Measurements from ENCODE around the gene ITGA4. TPM values are rescaled to one million over a fixed set of nuclear protein-coding genes. Genes with fewer than 3 reads are reported as not detected.

ITGA4 gene
- total RNA-seq, 1 experiment from 2014 or later: not detected

- intact Hi-C loops (cut with micrococcal nuclease; ENCODE audit: unreplicated experiment): no loop called here
- Mint-ChIP-seq H3K9me3 (ENCODE audit: unreplicated experiment) (no peaks in the 10 kb centered on the region), H3K4me1 (ENCODE audit: low read depth, unreplicated experiment) (no peaks in the 10 kb centered on the region), H3K27me3 (ENCODE audit: insufficient read depth, unreplicated experiment) (peaks cover 2% of the 10 kb centered on the region), H3K36me3 (ENCODE audit: insufficient read depth, unreplicated experiment) (no peaks in the 10 kb centered on the region), H3K27ac (ENCODE audit: unreplicated experiment) (no peak overlapping the region), H3K4me3 (ENCODE audit: unreplicated experiment) (no peak overlapping the region)
- no peak for TF ChIP-seq CTCF (IDR thresholded peaks at IDR 0.05; ENCODE audit: insufficient read depth in 1 of 2, low read depth in 1 of 2, low read length in 1 of 2, severe bottlenecking in 1 of 2, unreplicated experiment in 1 of 2)
- H3K4me1 ChIP-seq: no peaks in the 10 kb centered on the region
- H3K36me3 ChIP-seq (ENCODE audit: control insufficient read depth, insufficient read depth, low read length): no peaks in the 10 kb centered on the region
- no peak for DNase-seq
- no TSS peak for BruUV-seq (replicated peaks)
- no peak overlapping the region for H3K4me3 ChIP-seq (ENCODE audit: low read depth, low read length)
- no peaks in the 10 kb centered on the region for H3K27me3 ChIP-seq (replicated peaks; ENCODE audit: control insufficient read depth, insufficient read depth, low read length)
- CTCF ChIA-PET: no interaction called here
- POLR2A ChIA-PET: no interaction called here
- no peaks in the 10 kb centered on the region for H3K9me3 ChIP-seq
Measured at GRCh38 chr2:181474222-181474881, 17.2 kb downstream of the ITGA4 start.

GRCh38 chr2:181483211-181483610 is 26.0 kb downstream of the ITGA4 start:
- POLR2A ChIA-PET: no interaction called here
- H3K4me3 Mint-ChIP-seq (ENCODE audit: unreplicated experiment): no peak overlapping the region
- Histone ChIP-seq H3K36me3 (ENCODE audit: control insufficient read depth, insufficient read depth, low read length) (no peaks in the 10 kb centered on the region), H3K27me3 (replicated peaks; ENCODE audit: control insufficient read depth, insufficient read depth, low read length) (no peaks in the 10 kb centered on the region), H3K4me3 (ENCODE audit: low read depth, low read length) (no peak overlapping the region), H3K9me3 (no peaks in the 10 kb centered on the region), H3K4me1 (no peaks in the 10 kb centered on the region)
- no peaks in the 10 kb centered on the region for H3K4me1 Mint-ChIP-seq (ENCODE audit: low read depth, unreplicated experiment)
- intact Hi-C loops (cut with micrococcal nuclease; ENCODE audit: unreplicated experiment): no loop called here
- no peak for TF ChIP-seq CTCF (IDR thresholded peaks at IDR 0.05; ENCODE audit: insufficient read depth in 1 of 2, low read depth in 1 of 2, low read length in 1 of 2, severe bottlenecking in 1 of 2, unreplicated experiment in 1 of 2)
- peaks cover 9% of the 10 kb centered on the region for H3K27me3 Mint-ChIP-seq (ENCODE audit: insufficient read depth, unreplicated experiment)
- no peak for DNase-seq
- no peaks in the 10 kb centered on the region for H3K36me3 Mint-ChIP-seq (ENCODE audit: insufficient read depth, unreplicated experiment)
- CTCF ChIA-PET: no interaction called here
- H3K9me3 Mint-ChIP-seq (ENCODE audit: unreplicated experiment): no peaks in the 10 kb centered on the region
- H3K27ac Mint-ChIP-seq (ENCODE audit: unreplicated experiment): no peak overlapping the region
- no TSS peak for BruUV-seq (replicated peaks)

- no peaks in the 10 kb centered on the region for H3K36me3 Mint-ChIP-seq (ENCODE audit: insufficient read depth, unreplicated experiment)
- DNase-seq: no peak
- POLR2A ChIA-PET: no interaction called here
- Histone ChIP-seq H3K36me3 (ENCODE audit: control insufficient read depth, insufficient read depth, low read length) (no peaks in the 10 kb centered on the region), H3K9me3 (no peaks in the 10 kb centered on the region), H3K4me1 (no peaks in the 10 kb centered on the region), H3K27me3 (replicated peaks; ENCODE audit: control insufficient read depth, insufficient read depth, low read length) (no peaks in the 10 kb centered on the region), H3K4me3 (ENCODE audit: low read depth, low read length) (no peak overlapping the region)
- no TSS peak for BruUV-seq (replicated peaks)
- peaks cover 9% of the 10 kb centered on the region for H3K27me3 Mint-ChIP-seq (ENCODE audit: insufficient read depth, unreplicated experiment)
- H3K27ac Mint-ChIP-seq (ENCODE audit: unreplicated experiment): no peak overlapping the region
- H3K4me1 Mint-ChIP-seq (ENCODE audit: low read depth, unreplicated experiment): no peaks in the 10 kb centered on the region
- H3K4me3 Mint-ChIP-seq (ENCODE audit: unreplicated experiment): no peak overlapping the region
- intact Hi-C loops (cut with micrococcal nuclease; ENCODE audit: unreplicated experiment): no loop called here
- CTCF ChIA-PET: no interaction called here
- H3K9me3 Mint-ChIP-seq (ENCODE audit: unreplicated experiment): no peaks in the 10 kb centered on the region
- no peak for TF ChIP-seq CTCF (IDR thresholded peaks at IDR 0.05; ENCODE audit: insufficient read depth in 1 of 2, low read depth in 1 of 2, low read length in 1 of 2, severe bottlenecking in 1 of 2, unreplicated experiment in 1 of 2)
Measured at GRCh38 chr2:181483876-181484275, 26.7 kb downstream of the ITGA4 start.

All from Caco-2 (cell line).